SU-DHL-6 (cell line): ENCODE data around the gene YIPF1.
A peak's percentile ranks its signal among the peaks of the same experiment; 100 is the strongest.

Experiments
- H2AFZ ChIP-seq: fragments of 200-600 bp; sonication (generic); 2 replicates; pipeline ENCODE4 v1.6.1; 2014; ENCODE audit warnings: low read depth, mild to moderate bottlenecking, moderate library complexity, mixed read lengths, antibody characterized with exemption, low read length; ENCODE audit not compliant: severe bottlenecking
- H3F3A ChIP-seq: fragments of 200-600 bp; shearing (Covaris generic); 2 replicates; pipeline ENCODE4 v1.6.0; 2016; ENCODE audit warnings: antibody characterized with exemption, mild to moderate bottlenecking; ENCODE audit not compliant: insufficient read depth
- H3K27ac ChIP-seq: fragments of 200-600 bp; sonication (generic); 2 replicates; pipeline ENCODE4 v1.5.1; 2016; ENCODE audit warnings: low read depth, mild to moderate bottlenecking, low read length, moderate library complexity, mixed read lengths
- H3K27me3 ChIP-seq: fragments of 200-600 bp; sonication (generic), shearing (Covaris generic); 2 replicates; pipeline ENCODE4 v1.6.0; 2014; ENCODE audit warnings: mild to moderate bottlenecking, low read length
- H3K36me3 ChIP-seq: fragments of 200-600 bp; sonication (generic); 2 replicates; pipeline ENCODE4 v1.6.1; 2014; ENCODE audit warnings: mild to moderate bottlenecking, low read length, mixed read lengths
- H3K4me2 ChIP-seq: fragments of 300-600, 200-600 bp; shearing (Covaris generic), sonication (generic); 2 replicates; pipeline ENCODE4 v1.6.0; 2014; ENCODE audit warnings: low read length, low read depth, mild to moderate bottlenecking; ENCODE audit not compliant: poor library complexity, severe bottlenecking
- H3K4me3 ChIP-seq: fragments of 200-600 bp; sonication (generic); 2 replicates; pipeline ENCODE4 v1.5.1; 2014; ENCODE audit warnings: antibody characterized with exemption, low read length, mild to moderate bottlenecking, mixed read lengths; ENCODE audit not compliant: insufficient read depth, poor library complexity, severe bottlenecking
- H3K79me2 ChIP-seq: fragments of 200-600 bp; sonication (generic); 2 replicates; pipeline ENCODE4 v1.6.1; 2014; ENCODE audit warnings: mild to moderate bottlenecking, low read length, moderate library complexity; ENCODE audit not compliant: insufficient read depth
- H3K9ac ChIP-seq: fragments of 200-600 bp; sonication (generic); 2 replicates; pipeline ENCODE4 v1.7.0; 2014; ENCODE audit warnings: mild to moderate bottlenecking, low read length
- H3K9me2 ChIP-seq: fragments of 200-600 bp; sonication (generic); replicated peaks from 2 replicates; pipeline ENCODE4 v1.6.1; 2014; ENCODE audit warnings: low read length; ENCODE audit not compliant: insufficient read depth
- H3K9me3 ChIP-seq: fragments of 200-600 bp; sonication (generic); 2 replicates; pipeline ENCODE4 v1.6.1; 2014; ENCODE audit warnings: low read length, mixed read lengths; ENCODE audit not compliant: insufficient read depth
- H4K20me1 ChIP-seq: fragments of 200-600 bp; sonication (generic); 2 replicates; pipeline ENCODE4 v1.6.1; 2014; ENCODE audit warnings: low read depth, mild to moderate bottlenecking, antibody characterized with exemption, low read length, moderate library complexity, mixed read lengths
- CTCF ChIP-seq: fragments of 200-600 bp; sonication (generic); IDR thresholded peaks from one replicate; pipeline ENCODE4 v1.5.1; 2017; ENCODE audit warnings: antibody characterized with exemption, mild to moderate bottlenecking, low read length, moderate library complexity; ENCODE audit not compliant: insufficient read depth, poor library complexity, severe bottlenecking
- EZH2phosphoT487 ChIP-seq: fragments of 200-600 bp; sonication (generic), shearing (Covaris generic); conservative IDR thresholded peaks from 2 replicates; pipeline ENCODE4 v1.6.1; 2018; ENCODE audit warnings: mild to moderate bottlenecking, antibody characterized with exemption, low read length, moderate library complexity, mixed read lengths

Gene YIPF1

GRCh38 chr1:53889304-53890298, at the start of gene YIPF1:
TSS of gene YIPF1 (minus strand) at chr1:53889797. CDS start at chr1:53888937, 860 bp downstream.
- peak within 1 kb of the TSS; percentile 57 for H3K4me2 ChIP-seq
- H3K27ac ChIP-seq: no peak within 1 kb of the TSS
- H3K27me3 ChIP-seq: no peaks in the 10 kb centered on the region
- H2AFZ ChIP-seq: peak within 1 kb of the TSS; percentile 81
- H3K36me3 ChIP-seq: no peaks in the 10 kb centered on the region
- no peaks in the 10 kb centered on the region for H4K20me1 ChIP-seq
- no peaks in the 10 kb centered on the region for H3F3A ChIP-seq
- no peaks in the 10 kb centered on the region for H3K79me2 ChIP-seq
- peak within 1 kb of the TSS; percentile 68 for H3K9ac ChIP-seq
- H3K9me2 ChIP-seq: no peaks in the 10 kb centered on the region
- H3K9me3 ChIP-seq: no peaks in the 10 kb centered on the region
- TF ChIP-seq CTCF: no peak
- TF ChIP-seq EZH2phosphoT487: no peak
- H3K4me3 ChIP-seq: peak within 1 kb of the TSS; percentile 65

- H3K9ac ChIP-seq: no peak overlapping the region
Observed at GRCh38 chr1:53938136-53938830, 48.7 kb upstream of the YIPF1 start.

DNA sequence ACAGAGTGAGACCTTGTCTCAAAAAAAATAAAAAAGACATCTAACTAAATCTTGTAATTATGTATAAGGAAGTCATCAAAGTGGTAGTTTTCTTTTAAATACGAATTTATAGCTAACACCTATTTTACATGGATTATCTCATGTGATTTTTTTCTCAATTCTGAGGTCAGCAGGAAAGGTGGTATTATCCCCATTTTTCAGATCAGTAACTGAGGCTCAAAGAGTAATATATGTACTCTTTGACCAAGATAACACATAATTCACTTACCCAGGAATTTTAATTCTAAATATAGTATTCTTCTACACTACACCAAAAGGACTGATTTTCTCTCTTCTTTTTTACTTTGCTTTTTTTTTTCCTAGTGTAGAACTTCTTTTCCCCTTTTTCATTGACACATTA, 46.8 kb upstream of the YIPF1 start:
- Histone ChIP-seq H3F3A (no peaks in the 10 kb centered on the region; the same call in 1 of the 2 replicates), H3K9me3 (peaks cover 15% of the 10 kb centered on the region; the same call in 1 of the 2 replicates), H3K79me2 (peaks cover 15% of the 10 kb centered on the region; the same call in 1 of the 2 replicates), H3K27me3 (no peaks in the 10 kb centered on the region), H3K4me2 (no peak overlapping the region), H3K36me3 (peaks cover 41% of the 10 kb centered on the region), H3K9ac (no peak overlapping the region), H3K27ac (no peak overlapping the region), H4K20me1 (no peaks in the 10 kb centered on the region), H2AFZ (no peak overlapping the region), H3K4me3 (no peak overlapping the region), H3K9me2 (no peaks in the 10 kb centered on the region)
- TF ChIP-seq EZH2phosphoT487 (no peak), CTCF (no peak)

More at GRCh38 chr1:53938136-53938830, 48.7 kb upstream of the YIPF1 start:
- Histone ChIP-seq H3K27ac (no peak overlapping the region), H4K20me1 (no peaks in the 10 kb centered on the region), H3K9me2 (no peaks in the 10 kb centered on the region), H3K36me3 (peaks cover 41% of the 10 kb centered on the region), H3K27me3 (no peaks in the 10 kb centered on the region), H3K79me2 (peaks cover 28% of the 10 kb centered on the region), H3F3A (no peaks in the 10 kb centered on the region; the same call in 1 of the 2 replicates), H2AFZ (no peak overlapping the region), H3K4me3 (no peak overlapping the region), H3K4me2 (no peak overlapping the region), H3K9me3 (peaks cover 15% of the 10 kb centered on the region; the same call in 1 of the 2 replicates)
- no peak for TF ChIP-seq CTCF
